TTC549 (cell line): ENCODE data around the gene PSTPIP2.
"Not testable (repeated sequence)": the region's sequence is repeated elsewhere in the genome, so short reads cannot be mapped to it uniquely, and the experiment has no call there.

Experiments used
- FAIRE-seq: peaks from 2 replicates; lab custom pipeline; 2012; peaks lifted over from hg19 to GRCh38; lab: Jason Lieb, UNC

PSTPIP2 gene

DNA sequence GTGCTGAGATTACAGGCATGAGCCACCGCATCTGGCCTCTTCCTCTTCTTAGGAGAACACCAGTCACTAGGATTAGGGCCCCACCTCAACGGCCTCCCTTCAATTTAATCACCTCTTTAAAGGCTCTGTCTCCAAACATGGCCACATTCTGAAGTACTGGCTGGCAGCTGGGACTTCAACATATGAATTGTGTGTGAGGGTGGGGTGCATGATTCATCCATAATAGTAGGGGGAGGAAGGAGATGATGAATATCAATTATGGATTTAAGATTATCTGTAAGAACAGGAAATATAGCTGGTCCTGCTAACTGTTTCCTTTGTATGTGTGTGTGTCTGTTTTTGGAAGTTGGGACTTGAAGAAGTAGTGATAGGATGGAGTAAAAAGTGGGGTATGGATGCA is 90.2 kb downstream of the PSTPIP2 start:
- no peak for FAIRE-seq

DNA sequence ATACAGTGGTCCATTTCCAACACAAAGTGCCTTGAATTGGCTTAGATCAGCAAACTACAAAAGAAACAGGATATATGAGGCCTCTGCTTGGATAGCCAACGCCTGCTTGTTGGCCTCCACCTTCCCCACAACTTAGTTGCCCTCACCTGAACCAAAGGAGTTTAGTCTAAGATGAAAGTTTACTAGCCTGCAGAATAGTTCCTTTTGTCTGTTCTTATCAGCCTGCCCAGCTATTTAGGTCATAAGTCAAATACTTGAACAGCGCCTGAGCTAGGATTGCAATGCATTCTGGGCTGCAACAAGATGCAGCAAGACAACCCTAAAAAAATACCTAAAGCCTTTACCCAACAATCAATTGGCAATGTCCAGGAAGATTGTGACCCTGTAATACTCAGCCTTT is 91.8 kb downstream of the PSTPIP2 start:
- no peak for FAIRE-seq

DNA sequence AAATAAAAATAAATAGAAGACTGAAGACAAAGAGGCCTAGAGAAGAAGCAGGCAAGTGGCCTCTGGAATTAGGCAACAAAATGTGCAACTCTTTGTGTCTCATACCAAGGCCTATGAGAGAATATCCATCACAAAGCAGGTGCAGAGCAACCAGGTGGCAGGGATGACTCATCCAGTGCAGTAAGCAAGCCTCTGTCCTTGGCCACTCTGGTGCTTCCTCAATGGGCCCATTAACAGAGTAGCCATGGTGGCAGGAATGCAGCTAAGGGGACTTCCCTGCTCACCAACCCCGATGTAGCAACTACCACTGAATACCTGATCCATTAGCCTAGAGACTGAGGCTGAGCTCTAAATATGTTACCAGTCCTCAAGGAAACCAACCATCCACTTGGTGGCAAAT is 94.0 kb downstream of the PSTPIP2 start:
- FAIRE-seq = no peak

DNA sequence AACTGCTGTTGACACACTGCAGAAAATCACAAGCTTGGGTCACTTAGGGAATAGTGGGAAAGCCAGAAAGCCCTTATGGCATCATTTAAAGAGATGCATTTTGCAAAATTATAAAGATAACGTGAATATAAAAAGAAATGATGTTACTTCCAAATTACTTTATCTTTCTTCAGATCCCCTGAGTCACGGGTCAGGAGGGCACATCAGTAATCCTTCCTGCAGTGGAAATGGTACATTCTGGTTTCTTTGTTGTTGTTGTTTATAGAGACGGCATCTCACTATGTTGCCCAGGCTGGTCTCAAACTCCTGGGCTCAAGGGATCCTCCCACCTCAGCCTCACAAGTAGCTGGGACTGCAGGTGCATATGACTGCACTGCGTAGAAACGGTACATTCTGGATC is 95.1 kb downstream of the PSTPIP2 start:
- no peak for FAIRE-seq

DNA sequence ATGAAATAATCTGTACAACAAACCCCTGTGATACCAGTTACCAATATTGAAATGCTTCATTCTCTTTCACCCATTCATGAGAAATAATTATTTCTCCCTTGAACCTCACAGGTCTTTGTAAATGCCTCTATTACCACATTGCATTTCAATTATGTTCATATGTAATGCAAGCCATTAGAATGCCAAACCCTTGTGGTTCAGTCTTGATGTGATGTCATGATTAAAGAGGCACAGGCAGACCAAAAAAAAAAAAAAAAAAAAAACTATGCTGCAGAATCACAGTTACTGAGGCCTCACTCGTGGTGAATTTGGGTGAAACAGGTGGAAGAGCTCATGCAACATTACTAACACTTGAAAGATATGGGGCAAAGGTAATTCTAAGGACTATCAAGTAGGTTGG is 95.5 kb downstream of the PSTPIP2 start:
- FAIRE-seq = no peak

DNA sequence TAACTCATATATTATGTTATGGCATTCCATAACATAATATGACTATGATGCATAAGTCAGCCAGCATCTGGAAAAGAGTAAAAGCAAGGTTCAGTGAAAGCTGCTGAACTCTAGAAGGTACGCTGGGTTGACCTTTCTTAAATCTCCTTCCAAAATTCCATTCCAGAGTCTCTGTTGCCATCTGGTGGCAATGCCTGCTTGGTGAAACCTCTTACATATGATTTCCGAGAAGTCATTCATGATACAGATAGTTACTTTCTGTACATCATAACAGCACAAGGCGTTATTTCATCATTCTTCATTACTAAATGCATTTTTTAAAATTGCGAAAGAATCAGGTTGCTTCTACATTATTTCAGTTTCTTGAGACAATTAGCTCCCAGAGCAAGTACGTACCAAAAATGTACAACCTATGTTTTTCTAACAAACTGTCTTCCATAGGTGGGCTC is 97.9 kb downstream of the PSTPIP2 start:
- peak; percentile 77 for FAIRE-seq

DNA sequence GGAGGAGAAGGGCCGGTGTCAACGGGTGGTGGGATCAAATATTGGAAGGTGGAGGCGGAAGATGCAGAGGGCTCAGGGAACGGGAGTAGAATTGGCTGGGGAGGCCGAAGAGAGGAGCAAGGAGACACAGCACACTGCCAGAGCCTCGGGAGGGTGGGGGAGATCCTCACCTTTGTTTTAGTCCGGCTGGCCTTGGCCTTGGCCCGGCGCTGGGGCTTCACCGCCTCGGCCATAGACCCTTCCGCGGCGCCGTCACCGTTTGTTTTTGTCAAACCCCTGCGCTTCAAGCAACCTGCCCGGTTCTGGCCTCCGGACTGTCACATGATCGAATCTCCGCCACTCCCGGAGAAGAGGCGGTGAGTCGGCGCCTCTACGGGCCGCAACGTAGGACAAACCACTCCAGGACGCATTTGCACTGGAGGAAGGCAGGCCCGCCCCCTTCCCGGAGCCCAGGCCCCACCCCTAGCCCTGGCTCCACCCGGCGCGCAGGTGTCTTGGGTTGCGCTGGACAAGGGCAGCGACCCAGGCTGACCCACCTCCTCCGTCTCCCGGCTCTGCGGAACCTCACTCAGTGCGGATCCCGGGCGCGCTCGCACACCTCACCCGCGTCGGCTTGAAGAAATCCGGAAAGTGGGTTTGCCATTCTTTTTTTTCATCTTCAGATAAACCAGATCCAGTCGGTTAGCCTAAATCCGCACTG is 104.9 kb downstream of the PSTPIP2 start, which contains the start of gene EPG5:
Gene EPG5 (minus strand): TSS at position 323 of the 700 bp plus-strand sequence. CDS start 90 bp downstream, at position 233.
- FAIRE-seq = peak; percentile 55

DNA sequence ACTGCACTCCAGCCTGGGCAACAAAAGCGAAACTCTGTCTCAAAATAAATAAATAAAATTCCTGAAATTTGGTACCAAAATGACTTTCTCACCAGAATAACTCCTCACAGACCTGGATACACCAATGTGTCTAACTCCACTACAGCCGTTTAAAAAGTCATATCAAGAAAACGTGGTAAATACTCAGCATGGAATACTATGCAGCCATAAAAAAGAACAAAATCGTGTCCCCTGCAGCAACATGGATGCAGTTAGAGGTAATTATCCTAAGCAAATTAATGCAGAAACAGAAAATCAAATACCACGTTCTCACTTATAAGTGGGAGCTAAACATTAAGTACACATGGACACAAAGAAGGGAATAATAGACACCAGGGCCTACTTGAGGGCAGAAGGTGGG is 107.1 kb downstream of the PSTPIP2 start:
- FAIRE-seq = not testable (repeated sequence)

DNA sequence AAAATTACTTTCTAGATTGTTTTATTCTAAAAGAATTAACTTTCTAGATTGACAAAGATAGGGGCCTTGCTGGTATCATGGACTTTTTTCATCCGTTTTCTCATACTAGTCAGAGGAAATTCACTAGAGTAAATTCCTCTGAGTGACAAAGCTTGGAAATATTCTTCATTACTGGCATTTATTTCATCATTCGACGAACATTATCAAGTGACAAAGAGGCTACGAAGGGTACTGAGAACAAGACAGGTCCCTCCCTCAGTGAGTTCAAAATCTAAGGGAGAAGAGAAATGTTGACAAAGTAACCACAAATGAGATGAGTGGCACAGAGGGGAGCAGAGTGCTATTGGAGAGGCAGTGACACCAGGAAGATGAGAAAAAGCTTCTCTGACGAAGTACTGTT is 109.2 kb downstream of the PSTPIP2 start:
- FAIRE-seq = no peak

DNA sequence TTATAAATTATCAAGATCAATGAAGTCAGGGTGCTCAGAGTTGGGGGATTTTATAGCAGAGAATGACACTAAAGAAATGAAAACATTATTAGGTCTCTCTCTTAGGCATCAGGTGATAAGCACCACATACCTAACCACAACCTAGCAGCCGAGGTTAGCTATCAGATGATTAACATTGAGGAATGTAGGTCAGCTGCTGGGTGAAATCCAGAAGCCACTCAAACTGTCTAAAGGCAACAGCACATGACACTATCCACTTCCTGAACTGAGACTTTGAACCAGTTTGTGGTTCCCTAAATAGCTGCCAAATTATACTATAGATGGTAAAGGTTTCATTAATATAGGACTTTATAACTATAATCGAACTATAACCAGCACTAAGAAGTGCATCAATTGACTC is 109.6 kb downstream of the PSTPIP2 start:
- FAIRE-seq = no peak

DNA sequence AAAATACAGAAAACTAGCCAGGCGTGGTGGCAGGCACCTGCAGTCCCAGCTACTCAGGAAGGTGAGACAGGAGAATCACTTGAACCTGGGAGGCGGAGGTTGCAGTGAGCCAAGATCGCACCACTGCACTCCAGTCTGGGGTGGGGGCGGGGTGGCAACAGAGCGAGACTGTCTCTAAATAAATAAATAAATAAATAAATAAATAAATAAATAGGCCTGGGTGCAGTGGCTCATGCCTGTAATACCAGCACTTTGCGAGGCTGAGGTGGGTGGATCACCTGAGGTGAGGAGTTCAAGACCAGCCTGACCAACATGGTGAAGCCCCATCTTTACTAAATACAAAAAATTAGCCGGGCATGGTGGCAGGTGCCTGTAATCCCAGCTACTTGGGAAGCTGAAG is 112.6 kb downstream of the PSTPIP2 start:
- FAIRE-seq = not testable (repeated sequence)

DNA sequence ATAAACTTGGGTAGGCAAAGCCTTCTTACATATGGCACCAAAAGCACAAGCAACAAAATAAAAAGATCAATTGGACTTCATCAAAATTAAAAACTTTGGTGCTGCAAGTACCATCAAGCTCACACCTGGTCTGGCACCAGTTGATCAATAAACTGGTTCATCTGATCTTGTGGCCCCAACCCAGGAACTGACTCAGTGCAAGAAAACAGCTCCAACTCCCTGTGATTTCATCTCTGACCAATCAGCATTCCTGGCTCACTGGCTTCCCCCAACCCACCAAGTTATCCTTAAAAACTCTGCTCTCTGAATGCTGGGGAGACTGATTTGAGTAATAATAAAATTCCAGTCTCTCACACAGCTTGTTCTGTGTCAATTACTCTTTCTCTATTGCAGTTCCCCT is 113.3 kb downstream of the PSTPIP2 start:
- no peak for FAIRE-seq

DNA sequence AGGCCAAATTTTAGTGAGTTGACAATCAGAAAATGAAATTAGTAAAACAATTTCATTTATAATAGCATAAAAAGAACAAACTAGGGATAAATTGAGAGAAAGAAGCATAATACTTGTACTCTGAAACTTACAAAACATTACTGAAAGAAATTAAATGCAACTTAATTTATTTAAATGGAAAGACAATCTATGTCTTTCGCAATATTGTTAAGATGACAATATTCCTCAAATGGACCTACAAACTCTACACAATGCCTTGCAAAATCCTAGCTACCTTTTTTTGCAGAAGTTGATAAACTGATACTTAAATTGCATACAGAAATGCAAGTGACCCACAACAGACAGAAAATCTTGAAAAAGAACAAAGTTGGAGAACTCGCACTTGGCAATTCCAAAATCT is 114.0 kb downstream of the PSTPIP2 start:
- FAIRE-seq = no peak

DNA sequence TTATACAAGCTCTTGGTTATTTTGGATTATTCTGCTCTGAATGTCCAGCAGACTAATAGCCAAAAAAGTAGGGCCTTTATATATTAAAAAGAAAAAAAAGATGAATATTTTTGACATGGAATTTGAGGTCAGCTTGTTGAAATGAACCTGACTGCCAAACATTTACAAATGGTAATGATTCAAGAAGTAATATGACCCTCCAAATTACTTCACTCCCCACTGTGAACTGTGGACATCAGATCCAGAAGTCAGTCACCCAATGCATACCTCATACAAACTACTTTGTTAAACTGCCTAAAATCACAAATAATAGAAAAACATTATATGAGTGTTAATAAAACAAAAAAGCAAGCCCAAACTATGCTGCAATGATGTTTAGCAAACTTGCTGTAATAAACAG is 115.0 kb downstream of the PSTPIP2 start:
- FAIRE-seq = no peak

DNA sequence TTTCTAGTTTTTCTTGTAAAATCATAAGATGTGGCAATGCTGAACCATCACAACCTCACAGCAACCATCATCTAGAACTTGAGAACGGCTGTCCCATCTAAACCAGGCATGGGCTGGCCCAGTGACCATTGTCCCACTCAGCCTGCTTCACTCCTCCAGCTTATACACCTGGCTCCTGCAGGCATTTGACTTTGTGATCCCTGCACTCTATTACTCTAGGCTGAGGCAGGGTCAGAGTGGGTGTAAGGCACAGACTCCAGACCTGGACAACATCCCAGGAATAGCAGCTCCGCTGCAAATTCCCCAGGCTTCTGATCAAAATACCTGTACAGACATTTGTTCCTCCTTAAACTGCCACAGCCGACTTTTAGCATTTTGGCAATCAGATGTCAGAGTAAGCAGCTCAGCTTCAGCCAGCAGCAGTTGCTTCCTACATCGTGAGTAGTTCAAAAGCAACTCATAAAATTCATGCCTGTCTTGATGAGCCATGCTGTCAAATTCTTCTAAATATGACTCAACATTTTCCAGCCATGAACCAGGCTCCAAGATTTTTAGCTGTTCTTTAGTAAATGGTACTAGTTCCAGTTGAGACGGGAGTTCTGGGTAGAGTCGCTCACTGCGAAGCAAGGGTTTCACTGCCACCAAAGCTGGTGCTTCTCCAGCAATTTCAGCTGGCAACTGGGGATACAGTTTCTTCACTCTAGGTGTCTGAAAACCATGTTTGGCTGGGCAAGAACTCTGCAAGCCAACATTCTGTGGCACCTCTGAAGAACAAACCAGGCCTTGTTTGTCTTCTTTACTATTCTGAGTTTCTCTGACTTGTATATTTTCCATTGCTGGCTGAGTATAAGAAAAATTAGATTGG is 117.8 kb downstream of the PSTPIP2 start:
- no peak for FAIRE-seq

DNA sequence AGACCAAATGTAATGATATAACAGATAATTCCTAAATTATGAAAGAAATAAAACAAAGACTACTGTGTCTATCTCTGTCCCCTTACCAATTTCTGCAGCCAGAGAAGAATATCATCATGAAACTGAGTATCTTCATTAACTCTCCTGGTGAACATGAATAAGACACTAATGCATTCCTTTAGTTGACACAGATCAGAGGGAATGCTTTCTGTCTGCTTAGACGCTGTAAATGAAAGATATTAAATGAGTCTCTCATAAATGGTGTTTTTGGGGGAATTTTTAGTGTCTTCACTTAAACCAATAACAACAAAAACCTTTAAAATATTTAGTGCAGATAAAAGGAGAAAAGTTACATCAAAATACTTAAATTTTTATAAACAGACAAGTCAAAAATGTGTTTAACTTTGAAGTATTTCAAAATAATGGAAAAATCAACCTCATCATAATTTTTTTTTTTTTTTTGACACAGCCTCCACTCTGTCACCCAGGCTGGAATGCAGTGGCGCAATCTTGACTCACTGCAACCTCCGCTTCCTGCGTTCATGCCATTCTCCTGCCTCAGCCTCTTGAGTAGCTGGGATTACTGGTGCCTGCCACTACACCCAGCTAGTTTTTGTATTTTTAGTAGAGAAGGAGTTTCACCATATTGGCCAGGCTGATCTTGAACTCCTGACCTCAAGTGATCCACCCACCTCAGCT is 120.9 kb downstream of the PSTPIP2 start:
- no peak for FAIRE-seq

DNA sequence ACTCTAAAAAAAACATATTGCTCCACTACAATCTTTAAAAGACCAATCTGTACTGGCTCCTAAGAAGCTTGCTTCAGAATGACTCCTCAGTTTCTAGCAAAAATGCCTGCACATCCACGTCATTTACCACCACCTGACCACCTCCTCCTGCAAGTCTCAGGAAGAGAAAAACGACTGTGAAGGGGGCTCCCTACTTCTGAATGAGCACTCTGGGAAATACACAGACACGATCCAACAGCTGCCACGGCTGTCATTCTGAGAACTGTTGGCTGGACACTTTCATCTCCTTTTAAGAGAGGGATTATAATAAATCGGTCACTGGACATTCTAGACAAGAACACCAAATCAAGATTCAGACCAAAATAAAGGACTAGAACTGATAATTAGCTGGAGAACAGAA is 126.4 kb downstream of the PSTPIP2 start:
- FAIRE-seq = no peak

DNA sequence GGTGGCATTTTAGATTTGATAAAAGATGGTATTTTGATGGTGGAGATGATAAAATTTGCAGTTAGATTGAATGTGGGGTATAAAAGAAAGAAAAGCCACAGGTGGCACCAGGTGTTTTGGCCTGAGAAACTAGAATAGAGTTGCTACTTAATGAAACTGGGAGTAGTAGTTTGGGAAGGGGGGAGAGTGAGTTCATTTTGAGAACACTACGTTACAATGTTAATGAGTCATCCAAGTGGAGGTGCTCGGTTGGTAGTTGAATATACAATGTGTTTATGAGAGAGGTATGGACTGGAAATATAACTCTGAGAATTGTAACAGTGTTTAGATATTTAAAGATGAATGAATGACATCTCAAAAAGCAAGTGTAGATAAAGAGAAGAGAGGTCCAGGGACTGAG is 131.3 kb downstream of the PSTPIP2 start:
- no peak for FAIRE-seq

DNA sequence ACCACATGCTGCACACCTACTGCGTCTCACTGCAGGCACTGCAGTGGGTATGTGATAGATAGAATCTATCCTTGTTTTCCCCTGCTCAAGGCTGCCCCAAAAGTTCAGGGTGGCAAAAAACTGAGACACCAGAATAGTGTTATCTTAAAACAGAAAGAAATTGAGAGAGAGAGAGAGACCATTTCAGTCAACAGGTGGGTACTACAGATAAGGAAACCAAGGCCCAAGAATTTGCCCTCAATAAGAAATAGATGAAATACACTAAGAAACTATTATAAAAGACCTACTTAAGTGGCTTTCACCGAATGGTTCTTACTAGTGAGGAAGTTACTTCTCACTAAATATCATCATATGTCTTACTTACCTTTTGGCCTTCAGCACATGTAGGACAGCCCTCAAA is 132.8 kb downstream of the PSTPIP2 start:
- FAIRE-seq = no peak

DNA sequence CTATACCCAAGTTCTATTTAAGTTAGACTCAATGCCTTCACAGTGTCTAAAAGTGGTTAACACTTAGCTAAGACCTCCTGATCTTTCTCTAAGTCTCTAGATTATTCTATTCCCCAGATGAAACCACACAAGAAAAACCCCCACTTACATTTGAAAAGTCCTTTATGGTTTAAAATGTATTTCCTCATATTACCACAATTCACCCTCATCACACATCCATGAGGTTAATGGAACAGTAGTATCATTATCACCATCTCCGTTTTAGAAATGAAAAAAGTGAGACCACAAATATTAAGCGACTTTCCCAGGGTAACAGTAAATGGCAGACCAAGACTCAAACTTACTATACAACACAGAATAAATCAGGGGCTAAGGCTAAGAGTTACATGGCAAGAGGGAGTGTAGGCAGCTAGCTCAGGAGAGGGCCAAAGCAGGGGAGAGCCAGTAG is 133.5 kb downstream of the PSTPIP2 start:
- no peak for FAIRE-seq

DNA sequence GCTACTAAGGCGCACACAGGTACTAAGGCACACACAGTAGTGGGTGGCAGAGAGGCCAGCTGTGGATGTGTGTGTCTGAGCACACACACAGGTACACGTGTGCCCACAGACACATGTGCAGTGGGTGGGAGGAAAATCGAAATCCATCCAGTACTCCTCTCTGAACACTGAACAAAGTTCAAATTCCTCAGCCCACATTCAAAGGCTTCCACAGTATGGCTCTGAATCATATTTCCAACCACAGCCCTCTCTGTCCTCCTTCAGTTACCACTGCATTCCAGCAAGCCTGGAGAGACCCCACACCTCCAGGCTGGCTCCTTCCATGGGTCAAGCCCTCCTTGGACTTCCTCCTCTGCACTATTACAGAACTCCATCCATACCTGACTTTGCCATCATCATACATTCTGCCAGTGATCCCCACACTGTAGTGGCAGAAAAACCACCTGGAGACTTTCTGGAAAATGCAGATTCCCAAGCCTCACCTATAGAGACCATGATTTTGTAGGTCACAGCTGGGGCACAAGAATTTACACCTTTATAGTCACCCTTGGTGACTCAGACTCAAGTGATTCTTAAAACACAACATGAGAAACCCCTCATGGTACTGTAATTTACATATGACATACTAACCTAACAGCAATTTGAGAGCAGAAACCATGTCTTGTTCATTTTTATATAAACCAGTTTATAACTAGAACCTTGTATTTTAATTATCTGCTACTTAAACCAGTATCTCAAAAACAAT is 136.3 kb downstream of the PSTPIP2 start:
- no peak for FAIRE-seq
